NCI-H226 (cell line): ENCODE data around the gene TDRD3.
"Not testable (repeated sequence)": the region's sequence is repeated elsewhere in the genome, so short reads cannot be mapped to it uniquely, and the experiment has no call there.

Experiments used
- DNase-seq: peaks from one replicate; pipeline ENCODE4 v3.0.0-alpha.2; 2015

Gene TDRD3

GRCh38 chr13:60396783-60397703 lies at the start of gene TDRD3:
TDRD3 (plus strand) TSS chr13:60397220; CDS start chr13:60397365, 145 bp downstream.
- DNase-seq = peak; percentile 79

GRCh38 chr13:60347690-60348089 lies 49.3 kb upstream of the TDRD3 start:
- DNase-seq = no peak

- DNase-seq = no peak
Measured at GRCh38 chr13:60348097-60348496, 48.9 kb upstream of the TDRD3 start.

GRCh38 chr13:60351326-60351725 lies 45.7 kb upstream of the TDRD3 start:
- DNase-seq = peak; percentile 83

- DNase-seq = no peak
Measured at GRCh38 chr13:60351855-60352615, 45.0 kb upstream of the TDRD3 start.

- no peak for DNase-seq
Measured at GRCh38 chr13:60352644-60353043, 44.4 kb upstream of the TDRD3 start.

GRCh38 chr13:60355056-60355455 lies 42.0 kb upstream of the TDRD3 start:
- DNase-seq = no peak

- no peak for DNase-seq
Measured at GRCh38 chr13:60356970-60357369, 40.0 kb upstream of the TDRD3 start.

GRCh38 chr13:60358453-60358852 lies 38.6 kb upstream of the TDRD3 start:
- DNase-seq = no peak

GRCh38 chr13:60363288-60363687 lies 33.7 kb upstream of the TDRD3 start:
- no peak for DNase-seq

GRCh38 chr13:60369242-60369641 lies 27.8 kb upstream of the TDRD3 start:
- DNase-seq = no peak

- DNase-seq = no peak
Measured at GRCh38 chr13:60370343-60370742, 26.7 kb upstream of the TDRD3 start.

- DNase-seq = no peak
Measured at GRCh38 chr13:60372141-60372540, 24.9 kb upstream of the TDRD3 start.

- not testable (repeated sequence) for DNase-seq
Measured at GRCh38 chr13:60379282-60379681, 17.7 kb upstream of the TDRD3 start.

- DNase-seq = no peak
Measured at GRCh38 chr13:60379837-60380565, 17.0 kb upstream of the TDRD3 start.

GRCh38 chr13:60384911-60385310 lies 12.1 kb upstream of the TDRD3 start:
- no peak for DNase-seq

GRCh38 chr13:60386250-60386649 lies 10.8 kb upstream of the TDRD3 start:
- DNase-seq = no peak

GRCh38 chr13:60392131-60392530 lies 4.9 kb upstream of the TDRD3 start:
- no peak for DNase-seq

GRCh38 chr13:60395971-60396782 lies 843 bp upstream of the TDRD3 start:
- peak; percentile 97 for DNase-seq

- DNase-seq = peak; percentile 52
Measured at GRCh38 chr13:60397704-60398378, 821 bp downstream of the TDRD3 start.

- no peak for DNase-seq
Measured at GRCh38 chr13:60398379-60398891, 1.4 kb downstream of the TDRD3 start.
